ENCODE measurements around the gene SYK.
"Not testable (repeated sequence)": the region's sequence is repeated elsewhere in the genome, so short reads cannot be mapped to it uniquely, and the experiment has no call there.

SYK gene

GRCh38 chr9:90795084-90795483 lies 6.5 kb upstream of the SYK start:
- FAIRE-seq (no peak), DNase-seq (ENCODE audit: insufficient read length, low spot score) (no peak)

- no peak for FAIRE-seq
- no peak for DNase-seq (ENCODE audit: insufficient read length, low spot score)
Measured at GRCh38 chr9:90795871-90796317, 5.7 kb upstream of the SYK start.

- DNase-seq (ENCODE audit: insufficient read length, low spot score) = no peak
- no peak for FAIRE-seq
Measured at GRCh38 chr9:90799271-90799852, 2.3 kb upstream of the SYK start.

GRCh38 chr9:90801973-90802322 lies 329 bp downstream of the SYK start:
- FAIRE-seq = no peak
- DNase-seq (ENCODE audit: insufficient read length, low spot score) = no peak

- no peak for FAIRE-seq
Measured at GRCh38 chr9:90802386-90802985, 867 bp downstream of the SYK start.

GRCh38 chr9:90803860-90804593 lies 2.4 kb downstream of the SYK start:
- FAIRE-seq (no peak), DNase-seq (ENCODE audit: insufficient read length, low spot score) (no peak)

More at GRCh38 chr9:90802386-90802985, 867 bp downstream of the SYK start:
- no peak for DNase-seq (ENCODE audit: insufficient read length, low spot score)

GRCh38 chr9:90805006-90805996 lies 3.7 kb downstream of the SYK start:
- FAIRE-seq = no peak
- DNase-seq (ENCODE audit: insufficient read length, low spot score) = no peak

GRCh38 chr9:90807006-90807405 lies 5.4 kb downstream of the SYK start:
- no peak for FAIRE-seq
- no peak for DNase-seq (ENCODE audit: insufficient read length, low spot score)

GRCh38 chr9:90808398-90808797 lies 6.8 kb downstream of the SYK start:
- no peak for FAIRE-seq
- DNase-seq (ENCODE audit: insufficient read length, low spot score) = no peak

- FAIRE-seq (no peak), DNase-seq (ENCODE audit: insufficient read length, low spot score) (no peak)
Measured at GRCh38 chr9:90808890-90809685, 7.5 kb downstream of the SYK start.

GRCh38 chr9:90810691-90811090 lies 9.1 kb downstream of the SYK start:
- DNase-seq (ENCODE audit: insufficient read length, low spot score) (no peak), FAIRE-seq (no peak)

GRCh38 chr9:90813046-90813445 lies 11.4 kb downstream of the SYK start:
- FAIRE-seq (no peak), DNase-seq (ENCODE audit: insufficient read length, low spot score) (no peak)

- FAIRE-seq (no peak), DNase-seq (ENCODE audit: insufficient read length, low spot score) (no peak)
Measured at GRCh38 chr9:90813523-90813922, 11.9 kb downstream of the SYK start.

GRCh38 chr9:90814355-90814754 lies 12.7 kb downstream of the SYK start:
- FAIRE-seq (no peak), DNase-seq (ENCODE audit: insufficient read length, low spot score) (no peak)

- no peak for DNase-seq (ENCODE audit: insufficient read length, low spot score)
Measured at GRCh38 chr9:90815183-90815943, 13.7 kb downstream of the SYK start.

GRCh38 chr9:90815944-90816357 lies 14.3 kb downstream of the SYK start:
- no peak for FAIRE-seq
- no peak for DNase-seq (ENCODE audit: insufficient read length, low spot score)

More at GRCh38 chr9:90815183-90815943, 13.7 kb downstream of the SYK start:
- FAIRE-seq = no peak

- FAIRE-seq = no peak
- no peak for DNase-seq (ENCODE audit: insufficient read length, low spot score)
Measured at GRCh38 chr9:90816690-90817089, 15.1 kb downstream of the SYK start.

- no peak for FAIRE-seq
Measured at GRCh38 chr9:90818279-90818678, 16.7 kb downstream of the SYK start.

GRCh38 chr9:90820406-90820805 lies 18.8 kb downstream of the SYK start:
- not testable (repeated sequence) for FAIRE-seq; DNase-seq (ENCODE audit: insufficient read length, low spot score)

More at GRCh38 chr9:90818279-90818678, 16.7 kb downstream of the SYK start:
- no peak for DNase-seq (ENCODE audit: insufficient read length, low spot score)
